GM12864 (cell line): ENCODE data around the gene MACROH2A1.

Experiments used
- DNase-seq: peaks from one replicate; pipeline ENCODE4 v3.0.0-alpha.2; 2011; ENCODE audit warnings: low read depth
- H3K4me3 ChIP-seq: 2 replicates; pipeline ENCODE4 v1.5.1; 2011; ENCODE audit warnings: mild to moderate bottlenecking, low read depth, low read length, control low read depth
- TF ChIP-seq, protein P1 (sequence below): IDR thresholded peaks from 2 replicates; pipeline ENCODE4 v1.5.1; 2011; ENCODE audit warnings: low read depth, mild to moderate bottlenecking, moderate library complexity, low read length, control low read depth, inconsistent platforms; ENCODE audit errors: missing control alignments

MACROH2A1 gene

DNA sequence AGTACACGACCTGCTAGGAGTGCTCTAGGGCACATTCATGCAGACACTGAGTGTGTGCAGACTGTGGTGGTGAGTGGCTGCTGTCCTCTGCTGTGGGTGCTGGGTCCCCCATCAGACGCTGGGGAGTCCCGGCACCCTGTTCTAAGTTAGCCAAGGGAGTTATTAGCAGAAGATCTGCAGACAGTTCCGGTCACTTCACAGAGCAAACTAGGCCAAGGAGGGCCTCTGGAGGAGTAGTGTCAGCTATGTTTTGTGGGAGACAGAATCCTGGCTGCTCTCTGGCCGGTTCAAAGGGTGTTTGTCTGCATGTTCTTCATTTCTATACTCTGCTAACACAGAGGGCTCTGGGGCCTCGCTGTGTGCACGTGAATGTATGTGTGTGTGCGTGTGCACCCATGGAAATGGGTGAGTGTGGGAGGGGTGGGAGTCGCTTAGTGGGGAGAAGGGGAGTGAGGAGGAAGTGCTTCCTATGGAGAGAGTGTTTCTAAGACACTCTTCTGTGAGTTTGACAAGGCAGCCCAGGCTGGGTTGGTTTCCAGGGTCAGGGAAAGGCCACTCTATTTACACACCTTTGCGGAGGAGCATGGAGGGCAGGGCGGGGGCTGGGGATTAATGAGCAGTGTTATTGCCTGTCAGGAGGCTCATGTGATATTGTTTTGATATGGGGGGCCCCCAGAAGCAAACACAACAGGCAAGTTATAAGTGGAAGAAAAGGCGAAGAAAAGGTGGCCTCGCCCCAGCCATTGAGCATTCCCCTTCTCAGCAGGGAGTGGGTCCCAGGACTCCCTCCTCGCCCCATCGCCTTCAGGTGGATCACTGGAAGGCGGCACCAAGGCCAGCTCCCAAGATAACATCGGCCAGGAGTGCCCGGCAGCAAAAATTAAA is 68.9 kb downstream of the MACROH2A1 start:
- no peak for DNase-seq
- H3K4me3 ChIP-seq = no peak overlapping the region
- TF ChIP-seq, protein P1, sequence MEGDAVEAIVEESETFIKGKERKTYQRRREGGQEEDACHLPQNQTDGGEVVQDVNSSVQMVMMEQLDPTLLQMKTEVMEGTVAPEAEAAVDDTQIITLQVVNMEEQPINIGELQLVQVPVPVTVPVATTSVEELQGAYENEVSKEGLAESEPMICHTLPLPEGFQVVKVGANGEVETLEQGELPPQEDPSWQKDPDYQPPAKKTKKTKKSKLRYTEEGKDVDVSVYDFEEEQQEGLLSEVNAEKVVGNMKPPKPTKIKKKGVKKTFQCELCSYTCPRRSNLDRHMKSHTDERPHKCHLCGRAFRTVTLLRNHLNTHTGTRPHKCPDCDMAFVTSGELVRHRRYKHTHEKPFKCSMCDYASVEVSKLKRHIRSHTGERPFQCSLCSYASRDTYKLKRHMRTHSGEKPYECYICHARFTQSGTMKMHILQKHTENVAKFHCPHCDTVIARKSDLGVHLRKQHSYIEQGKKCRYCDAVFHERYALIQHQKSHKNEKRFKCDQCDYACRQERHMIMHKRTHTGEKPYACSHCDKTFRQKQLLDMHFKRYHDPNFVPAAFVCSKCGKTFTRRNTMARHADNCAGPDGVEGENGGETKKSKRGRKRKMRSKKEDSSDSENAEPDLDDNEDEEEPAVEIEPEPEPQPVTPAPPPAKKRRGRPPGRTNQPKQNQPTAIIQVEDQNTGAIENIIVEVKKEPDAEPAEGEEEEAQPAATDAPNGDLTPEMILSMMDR = no peak

DNA sequence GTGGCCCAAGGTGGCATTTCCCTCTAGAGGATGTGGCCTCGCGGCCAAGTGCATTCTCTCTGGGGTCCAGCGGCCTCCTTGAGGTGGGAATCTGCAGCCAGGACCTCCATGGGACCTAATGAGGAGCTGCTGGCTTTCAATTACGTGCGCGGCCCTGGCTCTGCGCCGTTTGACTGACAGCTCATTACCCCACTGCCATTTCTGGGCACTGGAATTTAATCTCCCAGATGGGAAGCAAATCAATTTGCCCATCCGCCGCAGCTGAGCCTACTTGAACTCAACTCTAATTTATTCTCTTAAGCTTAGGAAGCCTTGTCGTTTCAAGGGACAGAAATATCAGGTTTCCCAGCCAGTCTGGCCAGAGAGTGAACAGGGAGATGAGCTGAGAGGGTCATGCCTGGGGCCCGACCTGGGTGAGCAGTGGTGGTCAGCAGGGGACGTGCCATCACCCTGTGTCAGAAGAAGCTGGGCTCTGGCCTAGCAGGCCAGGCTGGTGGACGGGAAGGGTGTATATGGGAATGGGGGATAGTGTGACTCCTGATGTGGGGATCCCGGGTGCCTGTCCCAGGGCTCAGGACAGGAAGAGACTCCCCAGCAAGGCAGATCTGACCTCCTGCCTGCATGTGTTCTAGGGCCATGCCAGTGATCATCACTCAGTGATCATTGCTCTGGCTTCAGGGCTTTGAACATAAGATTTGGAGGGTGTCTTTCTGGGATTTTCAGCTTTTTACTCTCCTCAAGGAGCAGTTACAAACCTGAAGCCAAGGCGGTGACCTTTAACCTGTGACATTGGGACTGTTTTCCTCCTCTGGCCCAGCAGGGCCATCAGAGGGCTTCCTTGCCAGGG is 69.7 kb downstream of the MACROH2A1 start:
- no peak overlapping the region for H3K4me3 ChIP-seq
- TF ChIP-seq, protein P1 = no peak
- no peak for DNase-seq

DNA sequence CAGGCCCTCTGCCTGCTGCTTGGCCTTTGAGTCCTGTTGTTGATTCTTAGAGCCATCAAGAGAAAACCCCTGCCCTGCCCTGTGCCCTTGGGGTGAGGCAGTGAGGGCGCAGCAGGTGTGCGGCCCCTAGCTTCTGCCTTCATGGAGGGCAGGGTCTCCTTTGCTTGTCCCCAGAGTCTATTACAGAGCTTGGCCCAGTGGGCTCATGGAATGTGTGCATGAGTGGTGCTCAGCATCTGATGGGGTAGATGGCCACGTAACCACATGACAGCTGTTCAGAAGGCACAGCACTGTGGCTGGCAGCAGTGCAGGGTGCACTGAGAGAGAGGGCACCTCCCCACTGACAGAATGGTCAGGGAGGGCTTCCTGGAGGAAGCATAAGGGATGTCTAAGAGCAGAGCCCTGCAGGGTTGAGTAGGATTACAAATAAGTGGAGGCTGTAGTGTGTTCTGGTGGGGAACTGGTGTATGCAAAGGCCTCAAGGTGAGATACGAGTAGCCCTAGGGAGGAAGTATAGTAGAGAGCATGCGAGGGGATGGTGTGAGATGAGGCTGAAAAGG is 70.8 kb downstream of the MACROH2A1 start:
- DNase-seq = no peak
- TF ChIP-seq, protein P1 = no peak
- no peak overlapping the region for H3K4me3 ChIP-seq

DNA sequence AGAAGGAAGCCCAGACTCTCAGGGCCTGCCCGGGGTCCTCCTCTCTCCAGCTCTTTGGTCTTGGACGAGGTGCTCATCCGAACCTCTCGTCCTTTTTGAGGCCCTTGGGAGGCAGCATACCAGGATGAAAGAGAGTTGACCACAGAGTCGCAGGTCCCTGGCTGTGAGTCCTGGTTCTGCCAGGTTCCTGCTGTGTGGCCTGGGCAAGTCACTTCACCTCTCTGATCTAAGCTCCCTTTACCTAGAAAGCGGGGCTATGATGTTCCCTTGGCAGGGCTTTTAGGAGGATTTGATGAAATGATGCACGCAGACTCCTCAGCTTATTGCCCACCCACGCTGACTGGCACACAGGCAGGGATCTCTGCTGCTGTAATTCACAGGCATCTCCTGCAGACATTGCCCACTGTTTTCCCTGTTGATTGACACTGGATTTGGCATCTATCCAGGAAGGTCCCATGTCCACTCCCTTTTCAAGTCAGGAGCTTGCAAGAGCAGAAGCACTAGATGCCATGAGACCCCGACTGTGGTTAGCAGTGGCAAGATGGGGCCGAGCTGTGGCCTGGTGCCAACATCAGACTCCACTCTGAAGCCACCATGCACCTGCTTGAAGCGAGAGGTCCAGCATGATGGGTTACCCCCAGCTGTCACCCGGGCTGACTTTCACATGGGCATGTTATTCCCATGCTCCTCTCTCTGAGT is 71.5 kb downstream of the MACROH2A1 start:
- H3K4me3 ChIP-seq = no peak overlapping the region
- DNase-seq = no peak
- TF ChIP-seq, protein P1 = no peak

GRCh38 chr5:135326296-135327254 is 72.5 kb downstream of the MACROH2A1 start:
- TF ChIP-seq, protein P1 = no peak
- no peak overlapping the region for H3K4me3 ChIP-seq
- no peak for DNase-seq
